OCI-LY7 (cell line): Measurements from ENCODE around the gene DYNLRB1. TPM values are rescaled to one million over a fixed set of nuclear protein-coding genes. Genes with fewer than 3 reads are reported as not detected.

Experiments
- BruUV-seq: library from RNA; stranded (reverse); fragments of 400-500 nt; replicated peaks from 2 replicates; lab custom pipeline; 2021; lab: Mats Ljungman, UMichigan
- CTCF ChIA-PET: fragments of 300-600 bp; sonication (Branson Sonifier 250); formaldehyde crosslinking; loops from one replicate; lab custom pipeline; 2022; ENCODE audit warnings: antibody characterized with exemption; ENCODE audit not compliant: unreplicated experiment; lab: Charles Lee
- POLR2A ChIA-PET: fragments of 300-600 bp; sonication (Branson Sonifier 250); formaldehyde crosslinking; loops from one replicate; lab custom pipeline; 2022; ENCODE audit warnings: antibody characterized with exemption; lab: Charles Lee
- DNase-seq: peaks from one replicate; pipeline ENCODE4 v3.0.0-alpha.2; 2015; ENCODE audit warnings: low spot score
- H2AFZ ChIP-seq: fragments of 200-600 bp; sonication (generic), shearing (Covaris generic); 2 replicates; pipeline ENCODE4 v1.6.1; 2014; ENCODE audit warnings: mild to moderate bottlenecking, antibody characterized with exemption, low read length, moderate library complexity
- H3K27ac ChIP-seq: fragments of 200-600 bp; sonication (generic); 2 replicates; pipeline ENCODE4 v1.5.1; 2014; ENCODE audit warnings: mixed run types, low read depth, mild to moderate bottlenecking, moderate library complexity, low read length, inconsistent platforms; ENCODE audit not compliant: poor library complexity, severe bottlenecking
- H3K36me3 ChIP-seq: fragments of 200-600 bp; sonication (generic); 2 replicates; pipeline ENCODE4 v1.6.1; 2014; ENCODE audit warnings: mild to moderate bottlenecking, antibody characterized with exemption, low read length, moderate library complexity, mixed read lengths; ENCODE audit not compliant: insufficient read depth
- H3K4me1 ChIP-seq: fragments of 200-600 bp; sonication (generic); 2 replicates; pipeline ENCODE4 v1.5.1; 2014; ENCODE audit warnings: mild to moderate bottlenecking, low read length; ENCODE audit not compliant: insufficient read depth, poor library complexity, severe bottlenecking
- H3K4me2 ChIP-seq: fragments of 200-600 bp; sonication (generic); 2 replicates; pipeline ENCODE4 v1.6.1; 2014; ENCODE audit warnings: mild to moderate bottlenecking, low read length
- H3K4me3 ChIP-seq: fragments of 200-600 bp; sonication (generic); 2 replicates; pipeline ENCODE4 v1.5.1; 2014; ENCODE audit warnings: mild to moderate bottlenecking, low read depth, low read length; ENCODE audit not compliant: poor library complexity, severe bottlenecking
- H3K79me2 ChIP-seq: fragments of 200-600 bp; sonication (generic); 2 replicates; pipeline ENCODE4 v1.6.1; 2016; ENCODE audit warnings: low read depth, mild to moderate bottlenecking, low read length, moderate library complexity, mixed read lengths; ENCODE audit not compliant: insufficient read depth
- H3K9me2 ChIP-seq: fragments of 200-600 bp; sonication (generic); 2 replicates; pipeline ENCODE4 v1.6.1; 2016; ENCODE audit warnings: mild to moderate bottlenecking, low read length, mixed read lengths; ENCODE audit not compliant: insufficient read depth
- H3K9me3 ChIP-seq: fragments of 200-600 bp; sonication (generic); 2 replicates; pipeline ENCODE4 v1.6.1; 2014; ENCODE audit warnings: mild to moderate bottlenecking, mixed run types, low read length, mixed read lengths
- H4K20me1 ChIP-seq: fragments of 200-600 bp; sonication (generic); 2 replicates; pipeline ENCODE4 v1.6.1; 2014; ENCODE audit warnings: mild to moderate bottlenecking, antibody characterized with exemption, low read length, moderate library complexity, mixed read lengths; ENCODE audit not compliant: insufficient read depth
- EZH2phosphoT487 ChIP-seq: fragments of 200-600 bp; sonication (generic); IDR thresholded peaks from 2 replicates; pipeline ENCODE4 v1.6.1; 2018; ENCODE audit warnings: low read depth, borderline replicate concordance, mild to moderate bottlenecking, mixed run types, antibody characterized with exemption, low read length, moderate library complexity, mixed read lengths
- intact Hi-C: fragments of 100-400 bp; cut with micrococcal nuclease; formaldehyde crosslinking; loops from one replicate; pipeline ENCODE4 v1.10.0; 2022; ENCODE audit not compliant: unreplicated experiment
- total RNA-seq, 2 experiments: library from RNA; depleted of rRNA in 1 of 2; stranded (reverse); fragments of >200 nt in 1 of 2; shearing (Covaris generic) in 1 of 2; gene quantifications; 2 replicates each; pipeline ENCODE4 v1.2.3, GENCODE V29; 2014 to 2022
- TF ChIP-seq, protein P1 (sequence below): fragments of 200-600 bp; sonication (generic); conservative IDR thresholded peaks from 2 replicates; pipeline ENCODE4 v1.5.1; 2014; ENCODE audit warnings: mild to moderate bottlenecking, antibody characterized with exemption, low read length, moderate library complexity, mixed read lengths

DYNLRB1 gene
- total RNA-seq, 2 experiments from 2014 or later = 94.2 to 128 TPM

DNA sequence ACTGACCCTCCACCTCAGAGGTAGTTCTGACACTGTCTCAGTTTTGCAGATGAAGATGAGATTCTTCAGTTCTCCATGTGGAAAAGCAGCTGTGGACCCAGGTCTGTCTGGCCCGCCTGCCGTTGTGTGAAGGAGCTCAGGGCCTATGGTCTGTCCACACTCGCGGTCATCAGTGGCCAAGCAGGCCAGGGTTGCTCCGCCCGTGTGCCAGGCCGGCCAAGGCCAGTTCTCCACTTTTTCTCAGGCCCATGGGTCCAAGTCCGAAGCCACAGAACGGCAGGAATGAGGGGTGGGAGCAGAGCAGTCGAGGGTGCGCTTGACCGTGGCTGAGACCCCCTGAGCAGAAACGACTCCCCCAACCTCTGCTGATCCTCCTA, 33.7 kb downstream of the DYNLRB1 start:
- no peaks in the 10 kb centered on the region for H3K9me2 ChIP-seq

DNA sequence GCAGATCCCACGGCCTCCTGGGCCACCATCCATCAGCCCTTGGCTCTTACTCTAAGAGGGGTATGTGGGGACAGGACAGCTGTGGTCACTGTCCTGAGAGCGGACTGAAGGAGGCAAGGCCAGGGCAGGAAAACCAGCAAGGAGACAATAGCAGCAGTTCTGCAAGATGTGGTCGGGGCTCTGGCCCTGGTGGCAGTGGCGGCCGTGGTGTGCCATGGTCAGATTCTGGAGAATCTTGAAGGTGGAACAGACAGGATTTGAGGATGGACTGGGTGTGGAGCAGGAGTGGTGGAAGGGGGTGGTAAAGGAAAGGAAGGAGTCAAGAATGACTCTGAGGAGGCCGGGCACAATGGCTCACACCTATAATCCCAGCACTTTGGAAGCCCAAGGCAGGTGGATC, 36.3 kb downstream of the DYNLRB1 start:
- no peak for TF ChIP-seq EZH2phosphoT487
- TF ChIP-seq, protein P1, sequence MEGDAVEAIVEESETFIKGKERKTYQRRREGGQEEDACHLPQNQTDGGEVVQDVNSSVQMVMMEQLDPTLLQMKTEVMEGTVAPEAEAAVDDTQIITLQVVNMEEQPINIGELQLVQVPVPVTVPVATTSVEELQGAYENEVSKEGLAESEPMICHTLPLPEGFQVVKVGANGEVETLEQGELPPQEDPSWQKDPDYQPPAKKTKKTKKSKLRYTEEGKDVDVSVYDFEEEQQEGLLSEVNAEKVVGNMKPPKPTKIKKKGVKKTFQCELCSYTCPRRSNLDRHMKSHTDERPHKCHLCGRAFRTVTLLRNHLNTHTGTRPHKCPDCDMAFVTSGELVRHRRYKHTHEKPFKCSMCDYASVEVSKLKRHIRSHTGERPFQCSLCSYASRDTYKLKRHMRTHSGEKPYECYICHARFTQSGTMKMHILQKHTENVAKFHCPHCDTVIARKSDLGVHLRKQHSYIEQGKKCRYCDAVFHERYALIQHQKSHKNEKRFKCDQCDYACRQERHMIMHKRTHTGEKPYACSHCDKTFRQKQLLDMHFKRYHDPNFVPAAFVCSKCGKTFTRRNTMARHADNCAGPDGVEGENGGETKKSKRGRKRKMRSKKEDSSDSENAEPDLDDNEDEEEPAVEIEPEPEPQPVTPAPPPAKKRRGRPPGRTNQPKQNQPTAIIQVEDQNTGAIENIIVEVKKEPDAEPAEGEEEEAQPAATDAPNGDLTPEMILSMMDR = no peak
- Histone ChIP-seq H3K4me3 (no peak overlapping the region), H2AFZ (no peak overlapping the region), H3K4me1 (no peaks in the 10 kb centered on the region), H3K36me3 (no peaks in the 10 kb centered on the region), H3K4me2 (no peak overlapping the region), H3K9me2 (no peaks in the 10 kb centered on the region), H3K27ac (no peak overlapping the region), H3K79me2 (no peaks in the 10 kb centered on the region), H4K20me1 (no peaks in the 10 kb centered on the region), H3K9me3 (no peaks in the 10 kb centered on the region)
- BruUV-seq = no TSS peak
- CTCF ChIA-PET = no interaction called here
- intact Hi-C loops = no loop called here
- POLR2A ChIA-PET = no interaction called here
- no peak for DNase-seq

More for the DNA sequence above, 33.7 kb downstream of the DYNLRB1 start:
- ChIA-PET CTCF (no interaction called here), POLR2A (no interaction called here)
- Histone ChIP-seq H3K4me2 (no peak overlapping the region), H4K20me1 (no peaks in the 10 kb centered on the region), H3K4me3 (no peak overlapping the region), H3K79me2 (no peaks in the 10 kb centered on the region), H3K36me3 (no peaks in the 10 kb centered on the region), H3K4me1 (no peaks in the 10 kb centered on the region), H3K27ac (no peak overlapping the region), H2AFZ (no peak overlapping the region), H3K9me3 (no peaks in the 10 kb centered on the region)
- BruUV-seq = no TSS peak
- intact Hi-C loops = no loop called here
- no peak for DNase-seq
- no peak for TF ChIP-seq EZH2phosphoT487
- TF ChIP-seq, protein P1 = no peak

DNA sequence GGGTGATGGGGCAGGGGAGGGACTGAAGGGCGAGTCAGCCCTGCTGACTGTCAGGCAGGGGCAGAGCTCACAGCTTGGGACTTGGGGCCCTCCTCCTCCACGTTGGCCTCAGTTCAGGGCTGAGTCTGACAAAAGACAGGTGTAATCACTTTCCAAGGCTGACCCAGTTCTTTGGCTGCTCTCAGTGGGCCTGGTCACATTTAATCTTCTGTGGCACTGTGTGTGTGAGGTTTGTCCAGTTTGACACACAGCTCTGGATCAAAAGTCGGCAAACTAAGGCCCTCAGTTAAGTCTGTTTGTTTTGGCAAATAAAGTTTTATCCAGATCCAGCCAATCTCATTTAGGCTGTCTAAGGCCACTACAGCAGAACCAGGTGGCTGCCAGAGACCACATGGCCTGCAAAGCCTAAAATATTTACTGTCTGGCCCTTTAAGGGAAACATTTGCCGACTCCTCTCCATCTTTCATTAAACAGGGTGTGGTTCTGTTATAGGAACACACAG, 37.2 kb downstream of the DYNLRB1 start:
- H3K79me2 ChIP-seq = no peaks in the 10 kb centered on the region
- CTCF ChIA-PET = no interaction called here
- no peak overlapping the region for H2AFZ ChIP-seq
- BruUV-seq = no TSS peak
- POLR2A ChIA-PET = no interaction called here
- no peaks in the 10 kb centered on the region for H3K9me2 ChIP-seq
- TF ChIP-seq, protein P1 = no peak
- TF ChIP-seq EZH2phosphoT487 = no peak
- no peaks in the 10 kb centered on the region for H3K4me1 ChIP-seq
- H3K4me2 ChIP-seq = no peak overlapping the region
- intact Hi-C loops = no loop called here
- no peak for DNase-seq
- H3K4me3 ChIP-seq = no peak overlapping the region
- no peaks in the 10 kb centered on the region for H3K9me3 ChIP-seq
- H4K20me1 ChIP-seq = no peaks in the 10 kb centered on the region
- H3K36me3 ChIP-seq = no peaks in the 10 kb centered on the region
- H3K27ac ChIP-seq = no peak overlapping the region
